Neural cell (in vitro differentiated cells): ENCODE data around the gene SLC44A4.

Experiments
- EP300 ChIP-seq: fragments of 450-650 bp; conservative IDR thresholded peaks from 2 replicates; pipeline ENCODE4 v1.6.1; 2014; ENCODE audit warnings: antibody characterized with exemption, mild to moderate bottlenecking, moderate library complexity; ENCODE audit not compliant: poor library complexity, severe bottlenecking
- EZH2 ChIP-seq: fragments of 200-600, 300-800 bp; shearing (Covaris generic), sonication (generic); IDR thresholded peaks from 2 replicates; pipeline ENCODE4 v1.6.1; 2014; ENCODE audit warnings: antibody characterized with exemption, low read length, borderline replicate concordance, mild to moderate bottlenecking; ENCODE audit not compliant: insufficient read depth, poor library complexity, severe bottlenecking
- MXI1 ChIP-seq: fragments of 450-650 bp; conservative IDR thresholded peaks from 2 replicates; pipeline ENCODE4 v1.6.1; 2014; ENCODE audit warnings: antibody characterized with exemption, mild to moderate bottlenecking; ENCODE audit not compliant: poor library complexity, severe bottlenecking
- POLR2AphosphoS5 ChIP-seq: IDR thresholded peaks from 2 replicates; pipeline ENCODE4 v1.6.1; 2012
- RAD21 ChIP-seq: fragments of 450-650 bp; conservative IDR thresholded peaks from 2 replicates; pipeline ENCODE4 v1.6.1; 2014; ENCODE audit warnings: antibody characterized with exemption, mild to moderate bottlenecking, moderate library complexity
- SMC3 ChIP-seq: fragments of 450-650 bp; conservative IDR thresholded peaks from 2 replicates; pipeline ENCODE4 v1.6.1; 2014; ENCODE audit warnings: antibody characterized with exemption, mild to moderate bottlenecking, moderate library complexity; ENCODE audit not compliant: poor library complexity
- TAF1 ChIP-seq: IDR thresholded peaks from 2 replicates; pipeline ENCODE4 v1.6.1; 2012; ENCODE audit warnings: low read depth
- TF ChIP-seq, protein P1 (sequence below): fragments of 450-650 bp; IDR thresholded peaks from 2 replicates; pipeline ENCODE4 v1.5.1; 2014; ENCODE audit warnings: antibody characterized with exemption, mild to moderate bottlenecking, moderate library complexity; ENCODE audit not compliant: poor library complexity, severe bottlenecking
- TF ChIP-seq, protein P2 (sequence below): IDR thresholded peaks from 2 replicates; pipeline ENCODE4 v1.6.1; 2012; ENCODE audit warnings: borderline replicate concordance

- TF ChIP-seq, protein P1, sequence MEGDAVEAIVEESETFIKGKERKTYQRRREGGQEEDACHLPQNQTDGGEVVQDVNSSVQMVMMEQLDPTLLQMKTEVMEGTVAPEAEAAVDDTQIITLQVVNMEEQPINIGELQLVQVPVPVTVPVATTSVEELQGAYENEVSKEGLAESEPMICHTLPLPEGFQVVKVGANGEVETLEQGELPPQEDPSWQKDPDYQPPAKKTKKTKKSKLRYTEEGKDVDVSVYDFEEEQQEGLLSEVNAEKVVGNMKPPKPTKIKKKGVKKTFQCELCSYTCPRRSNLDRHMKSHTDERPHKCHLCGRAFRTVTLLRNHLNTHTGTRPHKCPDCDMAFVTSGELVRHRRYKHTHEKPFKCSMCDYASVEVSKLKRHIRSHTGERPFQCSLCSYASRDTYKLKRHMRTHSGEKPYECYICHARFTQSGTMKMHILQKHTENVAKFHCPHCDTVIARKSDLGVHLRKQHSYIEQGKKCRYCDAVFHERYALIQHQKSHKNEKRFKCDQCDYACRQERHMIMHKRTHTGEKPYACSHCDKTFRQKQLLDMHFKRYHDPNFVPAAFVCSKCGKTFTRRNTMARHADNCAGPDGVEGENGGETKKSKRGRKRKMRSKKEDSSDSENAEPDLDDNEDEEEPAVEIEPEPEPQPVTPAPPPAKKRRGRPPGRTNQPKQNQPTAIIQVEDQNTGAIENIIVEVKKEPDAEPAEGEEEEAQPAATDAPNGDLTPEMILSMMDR, result no peak
- TF ChIP-seq SMC3, result no peak
- no peak for TF ChIP-seq RAD21
- TF ChIP-seq, protein P2, sequence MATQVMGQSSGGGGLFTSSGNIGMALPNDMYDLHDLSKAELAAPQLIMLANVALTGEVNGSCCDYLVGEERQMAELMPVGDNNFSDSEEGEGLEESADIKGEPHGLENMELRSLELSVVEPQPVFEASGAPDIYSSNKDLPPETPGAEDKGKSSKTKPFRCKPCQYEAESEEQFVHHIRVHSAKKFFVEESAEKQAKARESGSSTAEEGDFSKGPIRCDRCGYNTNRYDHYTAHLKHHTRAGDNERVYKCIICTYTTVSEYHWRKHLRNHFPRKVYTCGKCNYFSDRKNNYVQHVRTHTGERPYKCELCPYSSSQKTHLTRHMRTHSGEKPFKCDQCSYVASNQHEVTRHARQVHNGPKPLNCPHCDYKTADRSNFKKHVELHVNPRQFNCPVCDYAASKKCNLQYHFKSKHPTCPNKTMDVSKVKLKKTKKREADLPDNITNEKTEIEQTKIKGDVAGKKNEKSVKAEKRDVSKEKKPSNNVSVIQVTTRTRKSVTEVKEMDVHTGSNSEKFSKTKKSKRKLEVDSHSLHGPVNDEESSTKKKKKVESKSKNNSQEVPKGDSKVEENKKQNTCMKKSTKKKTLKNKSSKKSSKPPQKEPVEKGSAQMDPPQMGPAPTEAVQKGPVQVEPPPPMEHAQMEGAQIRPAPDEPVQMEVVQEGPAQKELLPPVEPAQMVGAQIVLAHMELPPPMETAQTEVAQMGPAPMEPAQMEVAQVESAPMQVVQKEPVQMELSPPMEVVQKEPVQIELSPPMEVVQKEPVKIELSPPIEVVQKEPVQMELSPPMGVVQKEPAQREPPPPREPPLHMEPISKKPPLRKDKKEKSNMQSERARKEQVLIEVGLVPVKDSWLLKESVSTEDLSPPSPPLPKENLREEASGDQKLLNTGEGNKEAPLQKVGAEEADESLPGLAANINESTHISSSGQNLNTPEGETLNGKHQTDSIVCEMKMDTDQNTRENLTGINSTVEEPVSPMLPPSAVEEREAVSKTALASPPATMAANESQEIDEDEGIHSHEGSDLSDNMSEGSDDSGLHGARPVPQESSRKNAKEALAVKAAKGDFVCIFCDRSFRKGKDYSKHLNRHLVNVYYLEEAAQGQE, result no peak
- TF ChIP-seq TAF1, result no peak
- TF ChIP-seq EP300, result no peak
- peak; percentile 19 for TF ChIP-seq POLR2AphosphoS5
- no peak for TF ChIP-seq EZH2
- TF ChIP-seq MXI1, result no peak
Measured at GRCh38 chr6:31898383-31899011, 19.7 kb upstream of the SLC44A4 start.
